Measurements from ENCODE around the gene CD68. TPM values are rescaled to one million over a fixed set of nuclear protein-coding genes. Genes with fewer than 3 reads are reported as not detected.

CD68 gene
- total RNA-seq, result 10 to 100 TPM; 20.8 to 51.1 TPM

DNA sequence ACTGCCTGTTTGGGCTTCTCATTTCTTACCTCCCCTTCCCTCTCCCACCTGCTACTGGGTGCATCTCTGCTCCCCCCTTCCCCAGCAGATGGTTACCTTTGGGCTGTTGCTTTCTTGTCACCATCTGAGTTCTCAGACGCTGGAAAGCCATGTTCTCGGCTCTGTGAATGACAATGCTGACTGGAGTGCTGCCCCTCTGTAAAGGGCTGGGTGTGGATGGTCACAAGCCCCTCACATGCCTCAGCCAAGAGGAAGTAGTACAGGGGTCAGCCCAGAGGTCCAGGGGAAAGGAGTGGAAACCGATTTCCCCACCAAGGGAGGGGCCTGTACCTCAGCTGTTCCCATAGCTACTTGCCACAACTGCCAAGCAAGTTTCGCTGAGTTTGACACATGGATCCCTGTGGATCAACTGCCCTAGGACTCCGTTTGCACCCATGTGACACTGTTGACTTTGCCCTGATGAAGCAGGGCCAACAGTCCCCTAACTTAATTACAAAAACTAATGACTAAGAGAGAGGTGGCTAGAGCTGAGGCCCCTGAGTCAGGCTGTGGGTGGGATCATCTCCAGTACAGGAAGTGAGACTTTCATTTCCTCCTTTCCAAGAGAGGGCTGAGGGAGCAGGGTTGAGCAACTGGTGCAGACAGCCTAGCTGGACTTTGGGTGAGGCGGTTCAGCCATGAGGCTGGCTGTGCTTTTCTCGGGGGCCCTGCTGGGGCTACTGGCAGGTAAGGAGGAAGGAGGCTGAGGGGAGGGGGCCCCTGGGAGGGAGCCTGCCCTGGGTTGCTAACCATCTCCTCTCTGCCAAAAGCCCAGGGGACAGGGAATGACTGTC, at the start of gene CD68:
CD68 (plus strand) TSS at position 638 of the 833 bp plus-strand sequence; CDS start at position 678, 40 bp downstream.
- Mint-ChIP-seq H3K4me1 (ENCODE audit: low read depth in 2 of 2) (peaks cover 72 to 87% of the 10 kb centered on the region in 2 donors), H3K36me3 (peaks cover 42% of the 10 kb centered on the region), H3K27me3 (no peaks in the 10 kb centered on the region), H3K27ac (peak within 1 kb of the TSS; percentile 96 to 99), H3K9me3 (no peaks in the 10 kb centered on the region), H3K4me3 (peak within 1 kb of the TSS; percentile 79)
- DNase-seq (ENCODE audit: low spot score) (peak; percentile 88), ATAC-seq (peak; percentile 81 to 82)

GRCh38 chr17:7530023-7530900, 49.2 kb upstream of the CD68 start:
- Mint-ChIP-seq H3K27me3 (no peaks in the 10 kb centered on the region), H3K4me1 (ENCODE audit: low read depth in 2 of 2) (no peaks in the 10 kb centered on the region), H3K9me3 (peaks cover 4% of the 10 kb centered on the region), H3K27ac (no peak overlapping the region), H3K36me3 (peaks cover 17% of the 10 kb centered on the region), H3K4me3 (no peak overlapping the region)
- DNase-seq (ENCODE audit: low spot score) (no peak), ATAC-seq (no peak)

GRCh38 chr17:7538050-7538449, 41.4 kb upstream of the CD68 start:
- no peaks in the 10 kb centered on the region for H3K36me3 Mint-ChIP-seq
- no peak overlapping the region for H3K4me3 Mint-ChIP-seq
- DNase-seq (ENCODE audit: low spot score) (no peak), ATAC-seq (no peak)
- peaks cover 0 to 2% of the 10 kb centered on the region in 2 donors for H3K27me3 Mint-ChIP-seq
- no peaks in the 10 kb centered on the region for H3K4me1 Mint-ChIP-seq (ENCODE audit: low read depth in 2 of 2)
- no peaks in the 10 kb centered on the region for H3K9me3 Mint-ChIP-seq
- H3K27ac Mint-ChIP-seq, result no peak overlapping the region

GRCh38 chr17:7538891-7539545, 40.4 kb upstream of the CD68 start:
- no peak overlapping the region for H3K4me3 Mint-ChIP-seq
- no peaks in the 10 kb centered on the region for H3K4me1 Mint-ChIP-seq (ENCODE audit: low read depth in 2 of 2)
- ATAC-seq, result no peak
- H3K27me3 Mint-ChIP-seq, result peaks cover 0 to 2% of the 10 kb centered on the region in 2 donors
- H3K9me3 Mint-ChIP-seq, result no peaks in the 10 kb centered on the region
- H3K27ac Mint-ChIP-seq, result no peak overlapping the region
- H3K36me3 Mint-ChIP-seq, result no peaks in the 10 kb centered on the region
- DNase-seq (ENCODE audit: low spot score), result no peak

GRCh38 chr17:7541074-7541621, 38.3 kb upstream of the CD68 start:
- Mint-ChIP-seq H3K27ac (no peak overlapping the region), H3K36me3 (no peaks in the 10 kb centered on the region), H3K4me1 (ENCODE audit: low read depth in 2 of 2) (no peaks in the 10 kb centered on the region), H3K9me3 (no peaks in the 10 kb centered on the region), H3K27me3 (peaks cover 0 to 2% of the 10 kb centered on the region in 2 donors), H3K4me3 (no peak overlapping the region)
- no peak for DNase-seq (ENCODE audit: low spot score)
- ATAC-seq, result no peak

DNA sequence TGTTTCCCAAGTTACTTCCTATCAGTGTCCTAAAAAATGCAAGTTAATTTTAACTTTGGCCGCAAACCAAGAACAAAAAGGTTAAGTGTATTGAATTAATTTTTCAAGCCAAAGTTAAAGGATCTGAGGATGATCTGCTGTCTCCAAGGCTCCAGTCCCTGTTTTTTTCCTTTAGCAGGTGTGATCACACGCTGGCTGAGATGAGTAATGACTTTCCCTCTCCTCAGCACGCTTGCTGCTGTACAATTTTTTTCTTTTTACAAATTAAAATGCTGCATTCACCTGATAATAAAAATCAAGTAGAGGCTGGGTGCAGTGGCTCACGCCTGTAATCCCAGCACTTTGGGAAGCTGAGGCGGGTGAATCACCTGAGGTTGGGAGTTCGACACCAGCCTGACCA, 34.5 kb upstream of the CD68 start:
- no peak for DNase-seq (ENCODE audit: low spot score)
- ATAC-seq, result no peak
- Mint-ChIP-seq H3K4me1 (ENCODE audit: low read depth in 2 of 2) (peaks cover 19% of the 10 kb centered on the region in 2 donors), H3K27me3 (no peaks in the 10 kb centered on the region), H3K4me3 (no peak overlapping the region), H3K36me3 (no peaks in the 10 kb centered on the region), H3K9me3 (no peaks in the 10 kb centered on the region), H3K27ac (no peak overlapping the region)

GRCh38 chr17:7548585-7549400, 30.6 kb upstream of the CD68 start, which contains the start of gene TNFSF12:
Gene TNFSF12, plus strand, starts transcription at chr17:7549058. Its CDS starts 96 bp downstream, at chr17:7549154.
- peak within 1 kb of the TSS; percentile 91 for H3K4me3 Mint-ChIP-seq
- peaks cover 50 to 52% of the 10 kb centered on the region in 2 donors for H3K4me1 Mint-ChIP-seq (ENCODE audit: low read depth in 2 of 2)
- peaks cover 6% of the 10 kb centered on the region for H3K36me3 Mint-ChIP-seq
- H3K27me3 Mint-ChIP-seq, result no peaks in the 10 kb centered on the region
- peak; percentile 74 for DNase-seq (ENCODE audit: low spot score)
- peak; percentile 85 to 87 for ATAC-seq
- H3K9me3 Mint-ChIP-seq, result no peaks in the 10 kb centered on the region
- H3K27ac Mint-ChIP-seq, result peak within 1 kb of the TSS; percentile 90 to 91

- DNase-seq (ENCODE audit: low spot score) (no peak), ATAC-seq (peak; percentile 58)
- Mint-ChIP-seq H3K9me3 (no peaks in the 10 kb centered on the region), H3K27ac (peak overlapping the region; percentile 90 to 91), H3K4me1 (ENCODE audit: low read depth in 2 of 2) (peaks cover 54 to 57% of the 10 kb centered on the region in 2 donors), H3K36me3 (peaks cover 6% of the 10 kb centered on the region), H3K4me3 (peak overlapping the region; percentile 91), H3K27me3 (no peaks in the 10 kb centered on the region)
Measured at GRCh38 chr17:7549401-7550055, 29.9 kb upstream of the CD68 start.

- peak overlapping the region; percentile 91 for H3K4me3 Mint-ChIP-seq
- peak overlapping the region; percentile 90 to 91 for H3K27ac Mint-ChIP-seq
- no peaks in the 10 kb centered on the region for H3K27me3 Mint-ChIP-seq
- no peaks in the 10 kb centered on the region for H3K9me3 Mint-ChIP-seq
- H3K36me3 Mint-ChIP-seq, result peaks cover 6% of the 10 kb centered on the region
- peaks cover 58 to 62% of the 10 kb centered on the region in 2 donors for H3K4me1 Mint-ChIP-seq (ENCODE audit: low read depth in 2 of 2)
- ATAC-seq (no peak), DNase-seq (ENCODE audit: low spot score) (no peak)
Measured at GRCh38 chr17:7550344-7550743, 29.1 kb upstream of the CD68 start.

GRCh38 chr17:7551396-7551795, 28.0 kb upstream of the CD68 start:
- no peak for ATAC-seq
- H3K4me3 Mint-ChIP-seq, result peak overlapping the region; percentile 83
- H3K27ac Mint-ChIP-seq, result peak overlapping the region; percentile 90 to 91

DNA sequence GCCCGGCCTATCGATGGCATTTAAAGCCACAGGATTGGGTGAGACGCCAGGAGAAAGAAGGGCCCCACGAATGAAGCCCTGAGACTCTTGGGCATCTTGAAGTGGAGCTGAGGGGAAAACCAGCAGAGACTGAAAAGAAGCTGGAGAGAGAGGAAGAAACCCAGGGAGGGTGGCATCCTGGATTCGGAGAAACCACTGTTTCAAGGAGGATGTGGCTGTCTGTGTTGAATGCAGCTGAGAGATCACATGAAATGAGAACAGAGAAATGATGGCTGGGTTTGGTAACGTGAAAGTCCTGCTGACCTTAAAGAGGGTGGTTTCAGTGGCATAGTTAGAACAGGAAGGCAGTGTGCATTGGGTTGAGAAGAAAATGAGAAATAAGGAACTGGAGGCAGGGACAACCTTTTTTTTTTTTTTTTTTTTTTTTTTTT, 26.8 kb upstream of the CD68 start:
- DNase-seq (ENCODE audit: low spot score) (peak; percentile 67), ATAC-seq (peak; percentile 81)
- H3K4me1 Mint-ChIP-seq (ENCODE audit: low read depth in 2 of 2), result peaks cover 59 to 64% of the 10 kb centered on the region in 2 donors
- H3K27me3 Mint-ChIP-seq, result no peaks in the 10 kb centered on the region
- no peaks in the 10 kb centered on the region for H3K9me3 Mint-ChIP-seq
- H3K36me3 Mint-ChIP-seq, result peaks cover 6% of the 10 kb centered on the region
- H3K27ac Mint-ChIP-seq, result peak overlapping the region; percentile 90 to 91
- H3K4me3 Mint-ChIP-seq, result peak overlapping the region; percentile 83

More at GRCh38 chr17:7551396-7551795, 28.0 kb upstream of the CD68 start:
- peaks cover 62 to 67% of the 10 kb centered on the region in 2 donors for H3K4me1 Mint-ChIP-seq (ENCODE audit: low read depth in 2 of 2)
- no peaks in the 10 kb centered on the region for H3K9me3 Mint-ChIP-seq
- H3K27me3 Mint-ChIP-seq, result no peaks in the 10 kb centered on the region
- DNase-seq (ENCODE audit: low spot score), result no peak
- H3K36me3 Mint-ChIP-seq, result peaks cover 6% of the 10 kb centered on the region

DNA sequence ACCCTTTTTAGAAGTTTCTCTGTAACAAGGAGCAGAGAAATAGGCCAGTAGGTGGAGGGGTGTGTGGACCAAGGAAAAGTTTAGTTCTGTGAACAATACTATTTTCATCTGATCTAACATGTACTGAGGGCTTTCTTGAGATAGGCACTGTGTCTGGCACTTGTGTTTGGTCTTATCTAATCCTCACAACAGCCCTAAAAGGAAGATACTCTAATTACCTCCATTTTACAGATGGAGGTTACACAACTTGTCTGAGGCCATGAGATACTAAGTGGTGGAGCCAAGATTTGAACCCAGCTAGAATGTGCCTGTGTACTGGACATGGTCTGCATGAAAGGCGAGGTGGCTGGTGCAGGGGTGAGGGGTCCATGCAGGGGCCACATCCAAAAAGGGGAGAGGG, 26.1 kb upstream of the CD68 start:
- H3K27me3 Mint-ChIP-seq, result no peaks in the 10 kb centered on the region
- peak overlapping the region; percentile 83 for H3K4me3 Mint-ChIP-seq
- DNase-seq (ENCODE audit: low spot score), result no peak
- no peak for ATAC-seq
- peaks cover 57 to 58% of the 10 kb centered on the region in 2 donors for H3K4me1 Mint-ChIP-seq (ENCODE audit: low read depth in 2 of 2)
- no peaks in the 10 kb centered on the region for H3K9me3 Mint-ChIP-seq
- peak overlapping the region; percentile 90 to 91 for H3K27ac Mint-ChIP-seq
- H3K36me3 Mint-ChIP-seq, result peaks cover 6% of the 10 kb centered on the region

Data from natural killer cell treated with Interleukin-12 subunit alpha and Interleukin-12 subunit beta and Interleukin-15 and Interleukin-18, amount 100 ng/mL, for 72 hours (primary cell).